Calu3 (cell line): ENCODE data around the gene PIP5K1A. TPM values are rescaled to one million over a fixed set of nuclear protein-coding genes. Genes with fewer than 3 reads are reported as not detected.
A peak's percentile ranks its signal among the peaks of the same experiment; 100 is the strongest.

Source experiments
- BruUV-seq: library from RNA; stranded (reverse); fragments of 400-500 nt; replicated peaks from 2 replicates; lab custom pipeline; 2021; lab: Mats Ljungman, UMichigan
- CTCF ChIA-PET: fragments of 300-600 bp; sonication (Branson Sonifier 250); formaldehyde crosslinking; loops from one replicate; lab custom pipeline; 2022; ENCODE audit warnings: antibody characterized with exemption; lab: Charles Lee
- DNase-seq: peaks from one replicate; pipeline ENCODE4 v3.0.0; 2022
- H3K27ac Mint-ChIP-seq: one replicate; pipeline ENCODE4 v1.8.0; 2022; ENCODE audit warnings: mixed read lengths; ENCODE audit not compliant: unreplicated experiment
- H3K27me3 Mint-ChIP-seq: one replicate; pipeline ENCODE4 v1.8.0; 2022; ENCODE audit warnings: mixed read lengths; ENCODE audit not compliant: unreplicated experiment
- H3K36me3 Mint-ChIP-seq: one replicate; pipeline ENCODE4 v1.8.0; 2022; ENCODE audit warnings: mild to moderate bottlenecking, moderate library complexity, mixed read lengths; ENCODE audit not compliant: insufficient read depth, unreplicated experiment
- H3K4me1 Mint-ChIP-seq: one replicate; pipeline ENCODE4 v1.8.0; 2022; ENCODE audit warnings: mild to moderate bottlenecking, low read depth, mixed read lengths; ENCODE audit not compliant: unreplicated experiment
- H3K4me3 Mint-ChIP-seq: one replicate; pipeline ENCODE4 v1.8.0; 2022; ENCODE audit warnings: mild to moderate bottlenecking, low read depth, moderate library complexity, mixed read lengths; ENCODE audit not compliant: unreplicated experiment
- H3K9me3 Mint-ChIP-seq: one replicate; pipeline ENCODE4 v1.8.0; 2022; ENCODE audit warnings: low read depth, mixed read lengths; ENCODE audit not compliant: unreplicated experiment
- intact Hi-C: fragments of 100-400 bp; cut with micrococcal nuclease; formaldehyde crosslinking; loops from one replicate; pipeline ENCODE4 v1.10.0; 2022; ENCODE audit not compliant: unreplicated experiment
- total RNA-seq: library from RNA; stranded (reverse); gene quantifications from 2 replicates; pipeline ENCODE4 v1.2.3, GENCODE V29; 2022
- TF ChIP-seq, protein P1 (sequence below): fragments of 200-600 bp; IDR thresholded peaks from one replicate; pipeline ENCODE4 v1.8.0; 2022; ENCODE audit warnings: antibody characterized with exemption; ENCODE audit not compliant: unreplicated experiment

Gene PIP5K1A
- total RNA-seq, 1 experiment from 2014 or later, result 96.2 TPM

DNA sequence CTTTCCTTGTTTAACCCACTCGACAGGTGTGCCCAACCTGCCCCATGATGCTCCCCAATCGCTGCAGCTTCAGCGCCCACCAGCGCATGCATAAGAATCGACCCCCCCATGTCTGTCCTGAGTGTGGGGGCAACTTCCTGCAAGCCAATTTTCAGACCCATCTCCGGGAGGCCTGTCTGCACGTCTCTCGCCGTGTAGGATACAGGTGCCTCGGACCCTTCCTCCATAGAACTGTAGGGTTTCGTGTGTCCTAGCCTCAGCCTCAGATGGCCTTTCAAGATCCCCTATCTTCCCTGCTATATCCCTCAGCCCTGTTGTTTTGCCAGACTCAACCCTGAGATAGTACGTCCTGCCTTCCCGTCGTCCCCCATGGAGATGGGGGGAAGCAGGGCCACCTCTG lies 90.2 kb downstream of the PIP5K1A start:
- intact Hi-C loops, result no loop called here
- no peak for DNase-seq
- no TSS peak for BruUV-seq
- Mint-ChIP-seq H3K9me3 (no peaks in the 10 kb centered on the region), H3K27ac (no peak overlapping the region), H3K4me3 (no peak overlapping the region), H3K4me1 (peaks cover 13% of the 10 kb centered on the region), H3K36me3 (peaks cover 89% of the 10 kb centered on the region), H3K27me3 (no peaks in the 10 kb centered on the region)
- CTCF ChIA-PET, result no interaction called here
- TF ChIP-seq, protein P1, sequence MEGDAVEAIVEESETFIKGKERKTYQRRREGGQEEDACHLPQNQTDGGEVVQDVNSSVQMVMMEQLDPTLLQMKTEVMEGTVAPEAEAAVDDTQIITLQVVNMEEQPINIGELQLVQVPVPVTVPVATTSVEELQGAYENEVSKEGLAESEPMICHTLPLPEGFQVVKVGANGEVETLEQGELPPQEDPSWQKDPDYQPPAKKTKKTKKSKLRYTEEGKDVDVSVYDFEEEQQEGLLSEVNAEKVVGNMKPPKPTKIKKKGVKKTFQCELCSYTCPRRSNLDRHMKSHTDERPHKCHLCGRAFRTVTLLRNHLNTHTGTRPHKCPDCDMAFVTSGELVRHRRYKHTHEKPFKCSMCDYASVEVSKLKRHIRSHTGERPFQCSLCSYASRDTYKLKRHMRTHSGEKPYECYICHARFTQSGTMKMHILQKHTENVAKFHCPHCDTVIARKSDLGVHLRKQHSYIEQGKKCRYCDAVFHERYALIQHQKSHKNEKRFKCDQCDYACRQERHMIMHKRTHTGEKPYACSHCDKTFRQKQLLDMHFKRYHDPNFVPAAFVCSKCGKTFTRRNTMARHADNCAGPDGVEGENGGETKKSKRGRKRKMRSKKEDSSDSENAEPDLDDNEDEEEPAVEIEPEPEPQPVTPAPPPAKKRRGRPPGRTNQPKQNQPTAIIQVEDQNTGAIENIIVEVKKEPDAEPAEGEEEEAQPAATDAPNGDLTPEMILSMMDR, result no peak

- H3K9me3 Mint-ChIP-seq, result no peaks in the 10 kb centered on the region
- peaks cover 89% of the 10 kb centered on the region for H3K36me3 Mint-ChIP-seq
- H3K4me1 Mint-ChIP-seq, result peaks cover 5% of the 10 kb centered on the region
- H3K27me3 Mint-ChIP-seq, result no peaks in the 10 kb centered on the region
- TF ChIP-seq, protein P1, result no peak
- intact Hi-C loops, result no loop called here
- no peak for DNase-seq
- H3K27ac Mint-ChIP-seq, result peak overlapping the region; percentile 21
- CTCF ChIA-PET, result no interaction called here
- H3K4me3 Mint-ChIP-seq, result no peak overlapping the region
- no TSS peak for BruUV-seq
These were observed 91.0 kb downstream of the PIP5K1A start for GRCh38 chr1:151289080-151289935.

GRCh38 chr1:151289991-151290708 lies 91.8 kb downstream of the PIP5K1A start:
- no peaks in the 10 kb centered on the region for H3K4me1 Mint-ChIP-seq
- BruUV-seq, result no TSS peak

GRCh38 chr1:151290709-151291303 lies 92.5 kb downstream of the PIP5K1A start:
- no TSS peak for BruUV-seq
- Mint-ChIP-seq H3K27me3 (no peaks in the 10 kb centered on the region), H3K9me3 (no peaks in the 10 kb centered on the region), H3K27ac (no peak overlapping the region), H3K36me3 (peaks cover 80% of the 10 kb centered on the region), H3K4me1 (no peaks in the 10 kb centered on the region), H3K4me3 (no peak overlapping the region)
- intact Hi-C loops, result no loop called here
- no peak for DNase-seq
- TF ChIP-seq, protein P1, result no peak
- CTCF ChIA-PET, result no interaction called here

More at GRCh38 chr1:151289991-151290708, 91.8 kb downstream of the PIP5K1A start:
- CTCF ChIA-PET, result no interaction called here
- no peak overlapping the region for H3K4me3 Mint-ChIP-seq
- DNase-seq, result no peak
- peaks cover 84% of the 10 kb centered on the region for H3K36me3 Mint-ChIP-seq
- no peaks in the 10 kb centered on the region for H3K9me3 Mint-ChIP-seq
- H3K27ac Mint-ChIP-seq, result peak overlapping the region; percentile 21
- intact Hi-C loops, result no loop called here
- no peaks in the 10 kb centered on the region for H3K27me3 Mint-ChIP-seq
- TF ChIP-seq, protein P1, result no peak
